Natural killer cell (primary cell): ENCODE data around the gene DBI. TPM values are rescaled to one million over a fixed set of nuclear protein-coding genes. Genes with fewer than 3 reads are reported as not detected.

Experiments
- ATAC-seq, 3 donors: fragments of 150-1000 bp in 2 of 3; fragments of 200-7000 bp in 1 of 3; cut with Tn5 transposase; 1 replicate in 1 of 3; 2 replicates in 2 of 3; pipeline ENCODE4 v1.10.0; 2021; ENCODE audit warnings: mild to moderate bottlenecking in 2 of 3, moderate library complexity in 2 of 3
- DNase-seq, 2 donors: peaks; one replicate each; pipeline versions ENCODE4 v3.0.0 to v3.0.0-alpha.2; 2013 to 2021; ENCODE audit warnings: mixed read lengths in 1 of 2
- H3K27ac ChIP-seq: one replicate; pipeline ENCODE4 v1.5.1; 2013; ENCODE audit warnings: mild to moderate bottlenecking, low read length
- H3K27me3 ChIP-seq: one replicate; pipeline ENCODE4 v1.6.1; 2013; ENCODE audit warnings: low read length; ENCODE audit not compliant: control insufficient read depth, insufficient read depth
- H3K36me3 ChIP-seq: one replicate; pipeline ENCODE4 v1.6.1; 2013; ENCODE audit warnings: low read length; ENCODE audit not compliant: control insufficient read depth, insufficient read depth
- H3K4me1 ChIP-seq: one replicate; pipeline ENCODE4 v1.6.1; 2013; ENCODE audit warnings: low read length; ENCODE audit not compliant: control insufficient read depth, insufficient read depth
- H3K4me3 ChIP-seq: one replicate; pipeline ENCODE4 v1.5.1; 2013; ENCODE audit warnings: low read length
- H3K9me3 ChIP-seq: one replicate; pipeline ENCODE4 v1.6.1; 2013; ENCODE audit warnings: low read length; ENCODE audit not compliant: control insufficient read depth, insufficient read depth
- H3K27ac Mint-ChIP-seq, 2 donors: one replicate each; pipeline ENCODE4 v1.8.0; 2022; ENCODE audit warnings: mild to moderate bottlenecking in 2 of 2, mixed read lengths in 2 of 2, moderate library complexity in 1 of 2
- H3K27me3 Mint-ChIP-seq, 2 donors: one replicate each; pipeline ENCODE4 v1.8.0; 2022; ENCODE audit warnings: low read depth in 2 of 2, mixed read lengths in 2 of 2
- H3K36me3 Mint-ChIP-seq: one replicate; pipeline ENCODE4 v1.8.0; 2022; ENCODE audit warnings: mixed read lengths
- H3K4me1 Mint-ChIP-seq, 2 donors: one replicate each; pipeline ENCODE4 v1.8.0; 2022; ENCODE audit warnings: mixed read lengths in 2 of 2
- H3K4me3 Mint-ChIP-seq: one replicate; pipeline ENCODE4 v1.8.0; 2022; ENCODE audit warnings: mild to moderate bottlenecking, moderate library complexity, mixed read lengths
- H3K9me3 Mint-ChIP-seq, 2 donors: one replicate each; pipeline ENCODE4 v1.8.0; 2022; ENCODE audit warnings: mixed read lengths in 2 of 2
- CTCF ChIP-seq: fragments of 200-600 bp; IDR thresholded peaks from one replicate; pipeline ENCODE4 v1.8.0; 2022; ENCODE audit warnings: antibody characterized with exemption
- WGBS: methylation state at CpG from one replicate; pipeline ENCODE4 v1.1.7; 2013; ENCODE audit warnings: missing lambda C conversion rate; ENCODE audit not compliant: insufficient coverage; 5-methylcytosine and 5-hydroxymethylcytosine counted together
- intact Hi-C: fragments of 100-400 bp; cut with micrococcal nuclease; formaldehyde crosslinking; loops from one replicate; pipeline ENCODE4 v1.14.2; 2022
- total RNA-seq, 4 donors: library from RNA; stranded (reverse); fragments of 120-200 nt in 1 of 4; gene quantifications; one replicate each; pipeline versions ENCODE4 v1.2.3 to v1.2.4, GENCODE V29; 2013 to 2022

DBI gene
- total RNA-seq, 3 donors from 2014 or later (not counting 1 experiment from before 2014, with no cell fraction given) = 85.1 to 109 (median 93.2) TPM

- Mint-ChIP-seq H3K27me3 (no peaks in the 10 kb centered on the region), H3K36me3 (no peaks in the 10 kb centered on the region), H3K4me1 (peaks cover 33 to 34% of the 10 kb centered on the region in 2 donors), H3K9me3 (no peaks in the 10 kb centered on the region), H3K4me3 (no peak overlapping the region), H3K27ac (peak overlapping the region; percentile 58 to 89)
- peaks cover 21% of the 10 kb centered on the region for H3K4me1 ChIP-seq
- H3K36me3 ChIP-seq = no peaks in the 10 kb centered on the region
- intact Hi-C loops = no loop called here
- no peak for TF ChIP-seq CTCF
- 88% methylated on average over 1 of the region's 2 CpGs for WGBS
- no peak for ATAC-seq
- DNase-seq = no peak
- no peaks in the 10 kb centered on the region for H3K27me3 ChIP-seq
- no peak overlapping the region for H3K27ac ChIP-seq
- H3K4me3 ChIP-seq = no peak overlapping the region
- H3K9me3 ChIP-seq = no peaks in the 10 kb centered on the region
Measured at GRCh38 chr2:119341684-119342083, 25.1 kb upstream of the DBI start.

GRCh38 chr2:119349289-119349688 is 17.5 kb upstream of the DBI start:
- DNase-seq (no peak), ATAC-seq (no peak)
- Histone ChIP-seq H3K27ac (no peak overlapping the region), H3K9me3 (no peaks in the 10 kb centered on the region), H3K27me3 (no peaks in the 10 kb centered on the region), H3K4me3 (no peak overlapping the region), H3K36me3 (no peaks in the 10 kb centered on the region), H3K4me1 (no peaks in the 10 kb centered on the region)
- TF ChIP-seq CTCF = no peak
- no peaks in the 10 kb centered on the region for H3K27me3 Mint-ChIP-seq
- intact Hi-C loops = no loop called here
- WGBS = 93% methylated on average over 6 of the region's 6 CpGs
- H3K9me3 Mint-ChIP-seq = no peaks in the 10 kb centered on the region
- H3K4me3 Mint-ChIP-seq = no peak overlapping the region
- H3K27ac Mint-ChIP-seq = no peak overlapping the region
- H3K4me1 Mint-ChIP-seq = no peaks in the 10 kb centered on the region
- no peaks in the 10 kb centered on the region for H3K36me3 Mint-ChIP-seq

GRCh38 chr2:119350311-119350998 is 16.3 kb upstream of the DBI start:
- no peak overlapping the region for H3K27ac ChIP-seq
- ATAC-seq (no peak), DNase-seq (no peak)
- intact Hi-C loops = no loop called here
- TF ChIP-seq CTCF = no peak
- no peak overlapping the region for H3K4me3 ChIP-seq
- Mint-ChIP-seq H3K9me3 (no peaks in the 10 kb centered on the region), H3K4me1 (peaks cover under 1% of the 10 kb centered on the region in 2 donors), H3K27ac (no peak overlapping the region), H3K27me3 (no peaks in the 10 kb centered on the region), H3K36me3 (no peaks in the 10 kb centered on the region), H3K4me3 (no peak overlapping the region)
- no peaks in the 10 kb centered on the region for H3K4me1 ChIP-seq
- H3K9me3 ChIP-seq = no peaks in the 10 kb centered on the region
- WGBS = 90% methylated on average over 4 of the region's 4 CpGs
- H3K27me3 ChIP-seq = no peaks in the 10 kb centered on the region
- no peaks in the 10 kb centered on the region for H3K36me3 ChIP-seq

GRCh38 chr2:119352357-119352756 is 14.4 kb upstream of the DBI start:
- no peak overlapping the region for H3K4me3 Mint-ChIP-seq
- intact Hi-C loops = no loop called here
- H3K36me3 Mint-ChIP-seq = no peaks in the 10 kb centered on the region
- no peaks in the 10 kb centered on the region for H3K27me3 Mint-ChIP-seq
- H3K27ac ChIP-seq = no peak overlapping the region
- no peaks in the 10 kb centered on the region for H3K27me3 ChIP-seq
- H3K4me3 ChIP-seq = no peak overlapping the region
- no peaks in the 10 kb centered on the region for H3K9me3 ChIP-seq
- TF ChIP-seq CTCF = no peak
- H3K9me3 Mint-ChIP-seq = no peaks in the 10 kb centered on the region
- H3K4me1 ChIP-seq = no peaks in the 10 kb centered on the region
- peaks cover 5 to 9% of the 10 kb centered on the region in 2 donors for H3K4me1 Mint-ChIP-seq
- H3K36me3 ChIP-seq = no peaks in the 10 kb centered on the region
- no peak overlapping the region for H3K27ac Mint-ChIP-seq
- DNase-seq (no peak), ATAC-seq (no peak)
